Breast epithelium (tissue), 3 donors: ENCODE measurements around the gene STXBP3.

Experiments used
- CTCF ChIP-seq, 3 donors: fragments of 450-650 bp; IDR thresholded peaks; one replicate each; pipeline ENCODE4 v1.5.1; 2016 to 2017; ENCODE audit warnings: antibody characterized with exemption in 3 of 3, mild to moderate bottlenecking in 3 of 3, moderate library complexity in 3 of 3
- POLR2AphosphoS5 ChIP-seq, 3 donors: sonication (generic); formaldehyde crosslinking; IDR thresholded peaks; one replicate each; pipeline ENCODE4 v1.6.1; 2017; ENCODE audit warnings: antibody characterized with exemption in 3 of 3

GRCh38 chr1:108715932-108716331 lies 30.5 kb upstream of the STXBP3 start:
- TF ChIP-seq CTCF (IDR thresholded peaks at IDR 0.05) (no peak), POLR2AphosphoS5 (IDR thresholded peaks at IDR 0.05) (no peak)
